Measurements from ENCODE around the gene INTS6. TPM values are rescaled to one million over a fixed set of nuclear protein-coding genes. Genes with fewer than 3 reads are reported as not detected.

Gene INTS6
- total RNA-seq, 1 experiment from 2014 or later = 45.5 TPM

GRCh38 chr13:51347099-51347498 is 105.7 kb downstream of the INTS6 start:
- no peaks in the 10 kb centered on the region for H3K79me2 ChIP-seq (ENCODE audit: low read depth)
- BruUV-seq (replicated peaks) = no TSS peak
- no peaks in the 10 kb centered on the region for H3K4me1 ChIP-seq (replicated peaks; ENCODE audit: insufficient read depth)
- H2AFZ ChIP-seq = no peak overlapping the region
- no peaks in the 10 kb centered on the region for H3K36me3 ChIP-seq (ENCODE audit: low read depth)
- no peak overlapping the region for H3K4me3 ChIP-seq
- POLR2A ChIA-PET (ENCODE audit: unreplicated experiment) = no interaction called here
- H3K27me3 ChIP-seq (ENCODE audit: insufficient read depth, low read depth) = no peaks in the 10 kb centered on the region
- intact Hi-C loops (cut with micrococcal nuclease; ENCODE audit: unreplicated experiment) = no loop called here
- H3K4me2 ChIP-seq = no peak overlapping the region
- H3K27ac ChIP-seq = no peak overlapping the region
- no peak for DNase-seq
- no peaks in the 10 kb centered on the region for H3K9me2 ChIP-seq (ENCODE audit: insufficient read depth)
- no peaks in the 10 kb centered on the region for H4K20me1 ChIP-seq (ENCODE audit: insufficient read depth)
- H3F3A ChIP-seq (ENCODE audit: insufficient read depth, low read depth) = no peaks in the 10 kb centered on the region
- CTCF ChIA-PET = no interaction called here
- no peak for TF ChIP-seq CTCF (conservative IDR thresholded peaks at IDR 0.05)
- no peak for TF ChIP-seq EZH2 (IDR thresholded peaks at IDR 0.05; ENCODE audit: low read depth)
- H3K9me3 ChIP-seq (ENCODE audit: insufficient read depth, low read depth) = no peaks in the 10 kb centered on the region

GRCh38 chr13:51346397-51346796 is 106.4 kb downstream of the INTS6 start:
- no peak overlapping the region for H3K27ac ChIP-seq
- ChIA-PET POLR2A (ENCODE audit: unreplicated experiment) (no interaction called here), CTCF (no interaction called here)
- H3K4me1 ChIP-seq (replicated peaks; ENCODE audit: insufficient read depth) = no peaks in the 10 kb centered on the region
- H2AFZ ChIP-seq = no peak overlapping the region
- no peaks in the 10 kb centered on the region for H3K27me3 ChIP-seq (ENCODE audit: insufficient read depth, low read depth)
- no peaks in the 10 kb centered on the region for H3K9me2 ChIP-seq (ENCODE audit: insufficient read depth)
- no peak overlapping the region for H3K4me3 ChIP-seq
- BruUV-seq (replicated peaks) = no TSS peak
- H3K9me3 ChIP-seq (ENCODE audit: insufficient read depth, low read depth) = no peaks in the 10 kb centered on the region
- no peak for DNase-seq
- H4K20me1 ChIP-seq (ENCODE audit: insufficient read depth) = no peaks in the 10 kb centered on the region
- TF ChIP-seq CTCF (conservative IDR thresholded peaks at IDR 0.05) (no peak), EZH2 (IDR thresholded peaks at IDR 0.05; ENCODE audit: low read depth) (no peak)
- H3K36me3 ChIP-seq (ENCODE audit: low read depth) = no peaks in the 10 kb centered on the region
- no peaks in the 10 kb centered on the region for H3F3A ChIP-seq (ENCODE audit: insufficient read depth, low read depth)
- H3K4me2 ChIP-seq = no peak overlapping the region
- intact Hi-C loops (cut with micrococcal nuclease; ENCODE audit: unreplicated experiment) = no loop called here
- no peaks in the 10 kb centered on the region for H3K79me2 ChIP-seq (ENCODE audit: low read depth)

GRCh38 chr13:51343475-51343874 is 109.4 kb downstream of the INTS6 start:
- Histone ChIP-seq H4K20me1 (ENCODE audit: insufficient read depth) (no peaks in the 10 kb centered on the region), H3F3A (ENCODE audit: insufficient read depth, low read depth) (no peaks in the 10 kb centered on the region), H3K27ac (no peak overlapping the region), H3K4me3 (no peak overlapping the region), H2AFZ (no peak overlapping the region), H3K4me1 (replicated peaks; ENCODE audit: insufficient read depth) (no peaks in the 10 kb centered on the region), H3K9me3 (ENCODE audit: insufficient read depth, low read depth) (no peaks in the 10 kb centered on the region), H3K79me2 (ENCODE audit: low read depth) (no peaks in the 10 kb centered on the region), H3K36me3 (ENCODE audit: low read depth) (no peaks in the 10 kb centered on the region), H3K27me3 (ENCODE audit: insufficient read depth, low read depth) (no peaks in the 10 kb centered on the region), H3K9me2 (ENCODE audit: insufficient read depth) (no peaks in the 10 kb centered on the region; the same call in 1 of the 2 replicates), H3K4me2 (no peak overlapping the region)
- ChIA-PET CTCF (interaction anchor here (0.6 kb wide), 1 partner anchor 195 kb away, joined by 15 read pairs; no protein-coding TSS in a partner anchor), POLR2A (ENCODE audit: unreplicated experiment) (interaction anchor here (0.6 kb wide), 1 partner anchor 587 kb away, joined by 4 read pairs; no protein-coding TSS in a partner anchor)
- intact Hi-C loops (cut with micrococcal nuclease; ENCODE audit: unreplicated experiment) = no loop called here
- no TSS peak for BruUV-seq (replicated peaks)
- TF ChIP-seq CTCF (conservative IDR thresholded peaks at IDR 0.05) (no peak), EZH2 (IDR thresholded peaks at IDR 0.05; ENCODE audit: low read depth) (no peak)
- no peak for DNase-seq
